Measurements from ENCODE around the gene NCKAP5L. TPM values are rescaled to one million over a fixed set of nuclear protein-coding genes. Genes with fewer than 3 reads are reported as not detected.

Gene NCKAP5L
- total and polyA plus RNA-seq, 8 donors = 4.1 to 18.3 (median 7.2) TPM

DNA sequence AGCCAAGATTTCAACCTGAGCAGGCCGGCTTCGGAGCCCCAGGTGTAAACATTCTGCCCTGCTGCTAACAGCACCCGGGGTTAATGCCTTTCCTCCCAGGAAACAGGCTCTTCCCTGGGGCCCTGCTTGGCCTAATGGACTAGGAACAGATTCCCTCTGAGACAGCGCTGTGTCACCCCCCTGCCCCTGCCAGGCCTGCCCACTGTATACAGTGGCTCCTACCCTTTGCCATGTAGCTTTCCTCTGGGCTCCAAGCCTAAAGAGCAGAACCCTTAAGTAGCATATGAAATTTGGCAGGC lies 43.0 kb upstream of the NCKAP5L start:
- FAIRE-seq = no peak
- Histone ChIP-seq H3K4me1 (peaks cover 3 to 12% (median 5%) of the 10 kb centered on the region in 3 donors), H3K27ac (no peak overlapping the region), H3K4me3 (no peak overlapping the region), H3K36me3 (no peaks in the 10 kb centered on the region), H3K9me3 (no peaks in the 10 kb centered on the region), H3K27me3 (no peaks in the 10 kb centered on the region)
- 76 to 82% methylated on average over 4 of the region's 4 CpGs for WGBS, 2 donors
- DNase-seq = peak in 1 of 6 donors; percentile 12
- intact Hi-C loops (cut with DNase I) = no loop called here
- TF ChIP-seq, protein P1, sequence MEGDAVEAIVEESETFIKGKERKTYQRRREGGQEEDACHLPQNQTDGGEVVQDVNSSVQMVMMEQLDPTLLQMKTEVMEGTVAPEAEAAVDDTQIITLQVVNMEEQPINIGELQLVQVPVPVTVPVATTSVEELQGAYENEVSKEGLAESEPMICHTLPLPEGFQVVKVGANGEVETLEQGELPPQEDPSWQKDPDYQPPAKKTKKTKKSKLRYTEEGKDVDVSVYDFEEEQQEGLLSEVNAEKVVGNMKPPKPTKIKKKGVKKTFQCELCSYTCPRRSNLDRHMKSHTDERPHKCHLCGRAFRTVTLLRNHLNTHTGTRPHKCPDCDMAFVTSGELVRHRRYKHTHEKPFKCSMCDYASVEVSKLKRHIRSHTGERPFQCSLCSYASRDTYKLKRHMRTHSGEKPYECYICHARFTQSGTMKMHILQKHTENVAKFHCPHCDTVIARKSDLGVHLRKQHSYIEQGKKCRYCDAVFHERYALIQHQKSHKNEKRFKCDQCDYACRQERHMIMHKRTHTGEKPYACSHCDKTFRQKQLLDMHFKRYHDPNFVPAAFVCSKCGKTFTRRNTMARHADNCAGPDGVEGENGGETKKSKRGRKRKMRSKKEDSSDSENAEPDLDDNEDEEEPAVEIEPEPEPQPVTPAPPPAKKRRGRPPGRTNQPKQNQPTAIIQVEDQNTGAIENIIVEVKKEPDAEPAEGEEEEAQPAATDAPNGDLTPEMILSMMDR (IDR thresholded peaks at IDR 0.05) = no peak
- no peak for ATAC-seq

DNA sequence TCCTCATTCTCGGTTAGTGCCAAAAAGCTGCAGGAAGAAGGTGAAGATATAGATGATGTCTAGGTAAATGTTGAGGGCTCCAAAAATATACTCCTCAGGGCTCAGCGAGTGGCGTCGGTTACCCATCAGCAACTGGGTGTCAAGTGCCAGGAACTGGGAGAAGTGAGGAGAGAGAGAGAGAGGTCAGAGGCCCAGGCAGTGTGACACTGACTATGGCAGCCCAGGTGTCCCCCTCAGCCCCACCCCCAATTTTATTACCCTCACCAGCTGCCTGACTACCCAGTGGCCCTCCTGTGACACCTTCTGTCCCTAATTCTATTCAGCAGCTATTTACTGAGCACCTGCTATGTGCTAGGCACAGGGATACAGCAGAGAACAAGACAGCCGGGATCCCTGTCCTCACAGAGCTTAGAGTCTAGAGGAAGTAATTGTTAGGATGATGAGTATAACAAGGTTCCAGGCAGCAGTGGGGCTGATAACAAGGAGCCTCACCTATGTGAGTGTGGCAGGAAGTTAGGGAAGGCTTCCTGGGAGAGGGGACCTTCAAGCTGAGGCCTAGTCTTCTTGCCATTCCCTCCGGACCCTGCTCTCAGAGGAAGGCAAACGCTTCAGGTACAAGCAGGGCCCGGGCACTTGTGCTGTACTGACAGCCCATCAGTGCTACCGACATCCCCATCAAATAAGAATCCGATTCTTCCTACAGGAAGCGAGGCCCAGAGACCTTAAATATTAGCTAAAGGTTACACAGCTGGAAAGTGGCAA lies 42.5 kb upstream of the NCKAP5L start:
- peaks cover 3 to 12% (median 5%) of the 10 kb centered on the region in 3 donors for H3K4me1 ChIP-seq
- no peak for ATAC-seq
- 88 to 91% methylated on average over 11 of the region's 11 CpGs for WGBS, 2 donors
- TF ChIP-seq, protein P1 (IDR thresholded peaks at IDR 0.05) = no peak
- no peaks in the 10 kb centered on the region for H3K36me3 ChIP-seq
- intact Hi-C loops (cut with DNase I) = no loop called here
- no peak for DNase-seq
- no peaks in the 10 kb centered on the region for H3K9me3 ChIP-seq
- no peak overlapping the region for H3K4me3 ChIP-seq
- no peak overlapping the region for H3K27ac ChIP-seq
- no peak for FAIRE-seq
- H3K27me3 ChIP-seq = no peaks in the 10 kb centered on the region

DNA sequence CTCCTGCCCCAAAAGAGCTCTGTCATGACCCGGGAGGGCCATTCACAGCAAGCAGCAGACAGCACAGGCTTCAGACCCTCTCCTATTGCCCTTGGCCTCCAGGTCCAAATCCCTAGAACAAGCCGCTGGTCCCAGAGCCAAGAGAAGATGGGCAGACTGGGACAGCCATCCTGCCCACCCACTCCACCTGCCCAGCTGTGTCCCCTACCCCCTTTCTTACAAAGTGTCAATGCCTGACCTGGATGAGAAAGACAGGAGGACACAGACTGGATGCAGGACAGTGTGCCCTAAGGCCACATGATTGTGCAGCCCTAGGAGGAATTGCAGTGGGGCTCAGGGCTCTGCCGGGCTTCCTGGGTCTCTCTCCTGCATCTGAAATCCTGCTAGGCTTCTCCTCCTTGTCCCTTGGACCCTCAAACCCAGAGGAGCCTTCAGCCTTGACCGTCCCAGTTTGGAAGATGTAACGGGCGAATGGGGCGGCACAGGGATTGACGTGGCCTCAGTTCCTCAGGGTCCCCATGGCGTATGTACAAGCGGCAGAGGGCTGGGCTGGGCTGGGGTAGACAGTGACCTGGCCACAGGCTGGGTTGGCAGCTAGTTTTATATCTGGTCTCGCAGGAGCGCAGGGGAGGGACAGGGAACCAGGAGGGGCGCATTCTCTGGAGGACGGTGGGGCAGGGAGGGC lies 41.7 kb upstream of the NCKAP5L start:
- ATAC-seq (no peak), FAIRE-seq (no peak), DNase-seq (peak in 1 of 6 donors; percentile 50)
- Histone ChIP-seq H3K4me1 (peaks cover 3 to 12% (median 5%) of the 10 kb centered on the region in 3 donors), H3K9me3 (no peaks in the 10 kb centered on the region), H3K4me3 (no peak overlapping the region), H3K27me3 (no peaks in the 10 kb centered on the region), H3K36me3 (no peaks in the 10 kb centered on the region), H3K27ac (peak overlapping the region in 2 of 4 donors; percentile 33 to 70)
- WGBS, 2 donors = 92 to 95% methylated on average over 14 of the region's 14 CpGs
- TF ChIP-seq, protein P1 (IDR thresholded peaks at IDR 0.05) = no peak
- intact Hi-C loops (cut with DNase I) = loop anchor here in 2 of 3 donors (10.0 kb wide), 2 partner anchors 195 to 205 kb away; no protein-coding TSS in a partner anchor

DNA sequence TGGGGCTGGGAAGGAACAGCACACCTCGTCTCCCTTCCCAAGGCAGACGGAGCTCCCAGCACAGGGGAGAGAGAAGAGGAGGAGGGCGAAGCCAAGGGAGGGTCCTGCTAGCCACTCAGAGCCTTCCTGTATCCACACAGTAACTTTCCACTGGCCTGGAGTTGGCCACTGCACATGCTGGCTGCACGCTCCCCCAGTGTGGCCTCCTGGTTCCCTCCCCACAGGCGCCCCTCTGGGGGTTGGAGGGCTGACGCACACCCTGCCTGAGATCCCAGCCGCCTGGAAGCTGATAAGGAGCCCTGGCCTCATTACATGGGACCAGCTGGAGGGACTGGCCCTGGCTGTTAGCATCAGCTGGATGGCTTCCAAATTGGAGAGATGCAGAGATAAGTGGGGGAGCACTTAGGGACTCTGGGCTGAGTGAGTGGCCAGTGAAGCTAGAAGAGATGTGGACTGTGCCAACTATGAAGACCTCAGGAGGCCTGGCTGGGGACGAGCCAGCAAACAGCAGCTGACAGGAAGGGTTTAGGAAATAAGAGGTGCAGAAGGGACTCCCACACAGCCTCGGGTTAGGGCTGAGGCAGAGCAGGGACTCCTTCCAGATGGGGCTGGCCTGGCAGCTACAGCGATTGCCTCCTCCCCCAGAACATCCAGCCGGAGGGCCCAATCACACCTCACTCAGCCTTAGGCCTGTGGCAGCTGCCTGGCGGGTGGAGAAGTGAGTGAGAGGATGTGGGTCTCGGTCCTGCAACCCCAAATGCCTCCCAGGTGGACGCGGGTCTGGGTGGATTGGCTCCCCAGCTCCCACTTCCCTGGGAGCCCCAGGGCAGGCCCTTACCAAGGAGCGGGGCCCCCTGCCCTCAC lies 41.0 kb upstream of the NCKAP5L start:
- TF ChIP-seq, protein P1 (IDR thresholded peaks at IDR 0.05) = no peak
- Histone ChIP-seq H3K4me3 (no peak overlapping the region), H3K9me3 (no peaks in the 10 kb centered on the region), H3K27me3 (no peaks in the 10 kb centered on the region), H3K36me3 (no peaks in the 10 kb centered on the region), H3K4me1 (peaks cover 3 to 12% (median 5%) of the 10 kb centered on the region in 3 donors), H3K27ac (peak overlapping the region in 3 of 4 donors; percentile 8 to 70 (median 33))
- intact Hi-C loops (cut with DNase I) = loop anchor here in 2 of 3 donors (10.0 kb wide), 2 partner anchors 196 to 206 kb away; no protein-coding TSS in a partner anchor
- peak in 5 of 6 donors; percentile 44 to 71 (median 67) for DNase-seq
- WGBS, 2 donors = 45 to 47% methylated on average over 16 of the region's 16 CpGs
- FAIRE-seq = no peak
- peak; percentile 67 to 85 (median 74) for ATAC-seq
